IgD-negative memory B cell (primary cell): ENCODE results near the gene CSF2. TPM values are rescaled to one million over a fixed set of nuclear protein-coding genes. Genes with fewer than 3 reads are reported as not detected.

Experiments used
- H3K27ac Mint-ChIP-seq, 3 donors: one replicate each; pipeline ENCODE4 v1.8.0; 2020 to 2022; ENCODE audit warnings: mild to moderate bottlenecking in 3 of 3, mixed read lengths in 3 of 3, moderate library complexity in 1 of 3
- H3K27me3 Mint-ChIP-seq: one replicate; pipeline ENCODE4 v1.8.0; 2021; ENCODE audit warnings: mixed read lengths
- H3K36me3 Mint-ChIP-seq: one replicate; pipeline ENCODE4 v1.8.0; 2020; ENCODE audit warnings: mild to moderate bottlenecking, mixed read lengths
- H3K4me1 Mint-ChIP-seq, 3 donors: one replicate each; pipeline ENCODE4 v1.8.0; 2020 to 2022; ENCODE audit warnings: mixed read lengths in 3 of 3, mild to moderate bottlenecking in 1 of 3
- H3K4me3 Mint-ChIP-seq, 4 donors: one replicate each; pipeline ENCODE4 v1.8.0; 2020 to 2022; ENCODE audit warnings: mild to moderate bottlenecking in 4 of 4, mixed read lengths in 4 of 4, moderate library complexity in 3 of 4
- H3K9me3 Mint-ChIP-seq, 3 donors: one replicate each; pipeline ENCODE4 v1.8.0; 2020 to 2021; ENCODE audit warnings: mixed read lengths in 3 of 3, mild to moderate bottlenecking in 1 of 3
- polyA plus RNA-seq: library from polyadenylated mRNA; unstranded; fragments of 300-500 nt; fragmentation: Illumina TruSeq; gene quantifications from one replicate; pipeline ENCODE4 v1.2.3, GENCODE V29; 2021

The CSF2 gene
- not detected for polyA plus RNA-seq

DNA sequence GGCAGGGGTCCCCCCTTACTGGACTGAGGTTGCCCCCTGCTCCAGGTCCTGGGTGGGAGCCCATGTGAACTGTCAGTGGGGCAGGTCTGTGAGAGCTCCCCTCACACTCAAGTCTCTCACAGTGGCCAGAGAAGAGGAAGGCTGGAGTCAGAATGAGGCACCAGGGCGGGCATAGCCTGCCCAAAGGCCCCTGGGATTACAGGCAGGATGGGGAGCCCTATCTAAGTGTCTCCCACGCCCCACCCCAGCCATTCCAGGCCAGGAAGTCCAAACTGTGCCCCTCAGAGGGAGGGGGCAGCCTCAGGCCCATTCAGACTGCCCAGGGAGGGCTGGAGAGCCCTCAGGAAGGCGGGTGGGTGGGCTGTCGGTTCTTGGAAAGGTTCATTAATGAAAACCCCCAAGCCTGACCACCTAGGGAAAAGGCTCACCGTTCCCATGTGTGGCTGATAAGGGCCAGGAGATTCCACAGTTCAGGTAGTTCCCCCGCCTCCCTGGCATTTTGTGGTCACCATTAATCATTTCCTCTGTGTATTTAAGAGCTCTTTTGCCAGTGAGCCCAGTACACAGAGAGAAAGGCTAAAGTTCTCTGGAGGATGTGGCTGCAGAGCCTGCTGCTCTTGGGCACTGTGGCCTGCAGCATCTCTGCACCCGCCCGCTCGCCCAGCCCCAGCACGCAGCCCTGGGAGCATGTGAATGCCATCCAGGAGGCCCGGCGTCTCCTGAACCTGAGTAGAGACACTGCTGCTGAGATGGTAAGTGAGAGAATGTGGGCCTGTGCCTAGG is at the start of gene CSF2:
TSS of gene CSF2 (plus strand) at position 559 of the 783 bp plus-strand sequence. CDS start at position 594, 35 bp downstream.
- H3K4me3 Mint-ChIP-seq: no peak within 1 kb of the TSS
- H3K27ac Mint-ChIP-seq: peak within 1 kb of the TSS in 1 of 3 donors; percentile 16
- H3K4me1 Mint-ChIP-seq: peaks cover 0 to 2% (median 2%) of the 10 kb centered on the region in 3 donors
- no peaks in the 10 kb centered on the region for H3K9me3 Mint-ChIP-seq
- no peaks in the 10 kb centered on the region for H3K27me3 Mint-ChIP-seq
- H3K36me3 Mint-ChIP-seq: peaks cover 2% of the 10 kb centered on the region

DNA sequence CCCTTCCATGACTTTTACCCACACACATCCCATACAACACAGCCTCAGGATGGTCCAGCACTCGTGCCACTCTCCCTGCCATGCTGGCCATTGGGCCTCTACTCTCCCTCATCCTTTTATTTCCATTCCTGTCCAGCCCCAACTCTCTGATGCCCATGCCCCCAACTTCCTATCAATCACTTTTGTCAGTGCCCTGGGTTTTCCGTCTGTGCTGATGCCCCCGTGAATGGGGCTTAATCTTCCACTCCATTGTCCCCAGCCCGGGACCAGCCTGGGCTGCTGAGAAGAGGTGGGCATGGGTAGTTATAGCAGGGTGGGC is 49.5 kb upstream of the CSF2 start:
- H3K4me3 Mint-ChIP-seq: no peak overlapping the region

GRCh38 chr5:132024789-132025402 is 48.7 kb upstream of the CSF2 start:
- Mint-ChIP-seq H3K9me3 (peaks cover 0 to 2% (median 0%) of the 10 kb centered on the region in 3 donors), H3K27me3 (peaks cover 10% of the 10 kb centered on the region), H3K27ac (no peak overlapping the region), H3K4me3 (no peak overlapping the region), H3K36me3 (no peaks in the 10 kb centered on the region), H3K4me1 (peaks cover 11 to 12% (median 12%) of the 10 kb centered on the region in 3 donors)

More for the DNA sequence above, 49.5 kb upstream of the CSF2 start:
- no peak overlapping the region for H3K27ac Mint-ChIP-seq
- H3K4me1 Mint-ChIP-seq: peaks cover 12 to 14% (median 13%) of the 10 kb centered on the region in 3 donors
- peaks cover 8% of the 10 kb centered on the region for H3K27me3 Mint-ChIP-seq
- peaks cover 0 to 2% (median 0%) of the 10 kb centered on the region in 3 donors for H3K9me3 Mint-ChIP-seq
- no peaks in the 10 kb centered on the region for H3K36me3 Mint-ChIP-seq

- no peak overlapping the region for H3K4me3 Mint-ChIP-seq
- H3K27me3 Mint-ChIP-seq: peaks cover 14% of the 10 kb centered on the region
- H3K4me1 Mint-ChIP-seq: peaks cover 6 to 7% (median 6%) of the 10 kb centered on the region in 3 donors
- H3K36me3 Mint-ChIP-seq: peaks cover 4% of the 10 kb centered on the region
- H3K27ac Mint-ChIP-seq: no peak overlapping the region
- peaks cover 0 to 2% (median 0%) of the 10 kb centered on the region in 3 donors for H3K9me3 Mint-ChIP-seq
Observed at GRCh38 chr5:132025403-132025971, 48.1 kb upstream of the CSF2 start.

- no peaks in the 10 kb centered on the region for H3K9me3 Mint-ChIP-seq
Observed at GRCh38 chr5:132026516-132027008, 47.0 kb upstream of the CSF2 start.

GRCh38 chr5:132027027-132027426 is 46.6 kb upstream of the CSF2 start:
- Mint-ChIP-seq H3K27ac (no peak overlapping the region), H3K4me3 (no peak overlapping the region), H3K9me3 (no peaks in the 10 kb centered on the region)

More at GRCh38 chr5:132026516-132027008, 47.0 kb upstream of the CSF2 start:
- peaks cover 12% of the 10 kb centered on the region for H3K27me3 Mint-ChIP-seq
- no peak overlapping the region for H3K4me3 Mint-ChIP-seq
- H3K4me1 Mint-ChIP-seq: peaks cover 0 to 2% (median 2%) of the 10 kb centered on the region in 3 donors
- H3K27ac Mint-ChIP-seq: no peak overlapping the region
- H3K36me3 Mint-ChIP-seq: peaks cover 6% of the 10 kb centered on the region

DNA sequence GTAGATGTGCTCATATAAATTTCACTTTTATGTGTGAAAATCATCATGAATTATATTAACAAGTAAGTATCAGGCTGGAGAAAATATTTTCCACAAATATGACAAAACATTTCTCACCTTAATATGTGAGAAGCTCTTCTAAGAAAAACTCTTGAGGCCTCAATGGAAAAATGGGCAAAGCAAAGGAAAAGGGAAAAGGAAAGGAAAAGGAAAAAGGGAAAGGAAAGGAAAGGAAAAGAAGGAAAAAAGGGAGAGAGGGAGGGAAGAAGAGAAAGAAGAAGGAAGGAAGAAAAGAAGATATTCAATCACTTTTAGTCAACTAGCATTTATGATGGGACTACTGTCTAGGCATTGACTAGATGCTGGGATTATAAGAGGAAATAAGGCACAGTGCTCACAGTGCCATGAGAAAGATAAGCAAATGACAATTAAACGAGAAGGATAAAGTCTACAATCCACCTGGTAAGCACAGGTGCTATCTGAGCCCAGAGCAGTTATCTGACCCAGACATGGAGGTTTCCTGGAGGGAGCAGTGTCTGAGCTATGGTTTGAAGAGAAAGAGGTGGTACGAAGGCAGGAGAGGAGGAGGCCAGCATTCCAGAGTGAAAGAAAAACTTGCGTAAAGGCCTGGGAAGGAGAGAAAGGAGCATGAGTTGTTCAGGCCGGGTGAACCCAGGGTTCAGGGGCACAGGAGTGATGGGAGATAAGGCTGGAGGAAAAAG is 43.8 kb upstream of the CSF2 start:
- Mint-ChIP-seq H3K4me3 (no peak overlapping the region), H3K36me3 (peaks cover 7% of the 10 kb centered on the region), H3K27ac (no peak overlapping the region), H3K9me3 (peaks cover 0 to 11% (median 10%) of the 10 kb centered on the region in 3 donors), H3K27me3 (peaks cover 17% of the 10 kb centered on the region), H3K4me1 (no peaks in the 10 kb centered on the region)

More at GRCh38 chr5:132027027-132027426, 46.6 kb upstream of the CSF2 start:
- Mint-ChIP-seq H3K36me3 (peaks cover 6% of the 10 kb centered on the region), H3K4me1 (peaks cover 0 to 2% (median 2%) of the 10 kb centered on the region in 3 donors), H3K27me3 (peaks cover 15% of the 10 kb centered on the region)

DNA sequence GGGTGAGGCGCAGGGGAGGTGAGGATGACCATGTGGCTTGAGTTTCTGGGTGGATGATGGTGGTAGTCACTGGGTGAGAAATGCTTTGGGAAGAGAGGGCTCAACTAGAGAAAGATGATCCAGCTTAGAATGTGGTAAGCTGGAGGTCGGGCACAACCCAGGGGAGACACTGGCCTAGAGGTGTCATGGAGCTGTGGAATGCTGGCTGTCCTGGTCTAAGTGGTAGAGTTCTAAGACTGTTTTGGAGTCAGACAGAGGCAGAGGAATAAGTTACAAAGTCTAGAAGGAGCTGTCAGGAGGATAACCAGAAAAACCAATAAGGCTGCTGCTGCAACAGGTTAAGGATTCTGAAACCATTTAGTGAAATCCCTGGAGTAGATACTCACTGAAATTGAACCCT is 43.0 kb upstream of the CSF2 start:
- Mint-ChIP-seq H3K4me1 (no peaks in the 10 kb centered on the region), H3K4me3 (peak overlapping the region in 1 of 4 donors; percentile 6), H3K27ac (no peak overlapping the region), H3K9me3 (peaks cover 0 to 11% (median 10%) of the 10 kb centered on the region in 3 donors), H3K36me3 (peaks cover 7% of the 10 kb centered on the region), H3K27me3 (peaks cover 17% of the 10 kb centered on the region)

DNA sequence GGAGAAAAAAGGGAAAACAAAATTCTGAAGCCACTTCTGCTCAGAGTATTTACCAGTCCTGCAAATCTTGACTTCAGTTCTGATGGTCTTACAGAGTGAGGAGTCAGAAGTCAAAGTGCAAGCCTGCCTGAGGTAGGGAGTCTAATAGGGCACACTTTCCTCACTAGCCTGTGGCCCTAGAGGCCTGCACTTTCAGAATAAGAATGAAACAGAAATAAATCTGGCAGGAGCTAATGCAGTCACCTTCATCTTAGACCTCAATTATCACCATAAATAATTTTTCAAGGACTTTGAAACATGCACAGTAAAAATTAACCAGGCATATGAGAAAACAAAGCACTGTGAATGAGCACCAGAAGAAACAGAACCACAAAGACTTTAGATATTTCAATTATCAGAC is 41.4 kb upstream of the CSF2 start:
- H3K4me3 Mint-ChIP-seq: no peak overlapping the region
- peaks cover 0 to under 1% (median 0%) of the 10 kb centered on the region in 3 donors for H3K4me1 Mint-ChIP-seq
- H3K27me3 Mint-ChIP-seq: peaks cover 17% of the 10 kb centered on the region
- peaks cover 0 to 11% (median 10%) of the 10 kb centered on the region in 3 donors for H3K9me3 Mint-ChIP-seq
- H3K36me3 Mint-ChIP-seq: peaks cover 7% of the 10 kb centered on the region
- H3K27ac Mint-ChIP-seq: no peak overlapping the region

GRCh38 chr5:132033122-132033521 is 40.5 kb upstream of the CSF2 start:
- Mint-ChIP-seq H3K9me3 (peaks cover 3 to 14% (median 14%) of the 10 kb centered on the region in 3 donors), H3K36me3 (peaks cover 7% of the 10 kb centered on the region), H3K4me1 (peaks cover 0 to 1% (median 0%) of the 10 kb centered on the region in 3 donors), H3K27ac (no peak overlapping the region), H3K4me3 (no peak overlapping the region), H3K27me3 (peaks cover 14% of the 10 kb centered on the region)

DNA sequence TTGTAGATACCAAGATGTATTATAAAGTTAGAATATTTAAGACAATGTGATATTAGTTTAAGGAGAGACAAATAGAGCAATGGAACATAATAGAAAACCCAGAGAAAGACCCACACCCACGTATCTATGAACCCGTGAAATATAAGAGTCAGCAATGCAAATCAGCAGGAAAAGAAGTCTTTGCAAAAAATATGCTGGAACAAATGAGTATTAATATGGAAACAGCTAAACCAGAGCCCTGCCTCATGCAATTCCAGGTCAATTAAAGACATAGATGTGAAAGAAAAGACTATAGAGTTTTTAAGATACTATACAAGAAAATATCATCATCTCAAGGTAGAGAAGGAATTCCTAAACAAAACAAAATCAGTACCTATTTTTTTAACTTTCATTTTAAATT is 36.2 kb upstream of the CSF2 start:
- peaks cover 0 to 1% (median 0%) of the 10 kb centered on the region in 3 donors for H3K4me1 Mint-ChIP-seq
- H3K36me3 Mint-ChIP-seq: peaks cover 4% of the 10 kb centered on the region
- H3K4me3 Mint-ChIP-seq: peak overlapping the region in 1 of 4 donors; percentile 39
- H3K27me3 Mint-ChIP-seq: peaks cover 14% of the 10 kb centered on the region
- H3K27ac Mint-ChIP-seq: no peak overlapping the region
- H3K9me3 Mint-ChIP-seq: peaks cover 3 to 16% (median 16%) of the 10 kb centered on the region in 3 donors

DNA sequence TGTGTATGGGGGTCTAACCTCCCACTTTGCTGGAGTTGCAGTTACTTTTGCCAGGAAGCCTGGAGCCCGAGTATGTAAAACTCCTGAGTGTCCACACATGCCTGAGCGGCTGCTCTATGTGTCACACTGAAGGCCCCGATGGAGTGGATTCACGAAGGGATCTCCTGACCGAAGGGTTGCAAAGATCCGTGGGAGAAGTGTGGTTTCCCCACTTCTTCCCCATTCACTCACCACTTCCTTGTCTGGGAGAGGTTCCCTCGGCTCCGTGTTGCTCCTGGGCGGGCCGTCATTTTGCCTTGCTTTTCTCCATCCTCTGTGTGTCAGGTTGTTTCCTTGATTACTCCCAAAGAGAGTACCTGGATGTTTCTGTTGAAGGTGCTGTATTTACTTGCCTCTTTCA is 29.4 kb upstream of the CSF2 start:
- Mint-ChIP-seq H3K4me3 (no peak overlapping the region), H3K27me3 (peaks cover 22% of the 10 kb centered on the region), H3K4me1 (peaks cover 0 to 1% (median 0%) of the 10 kb centered on the region in 3 donors), H3K27ac (peak overlapping the region in 1 of 3 donors; percentile 48), H3K9me3 (no peaks in the 10 kb centered on the region), H3K36me3 (peaks cover 3% of the 10 kb centered on the region)

DNA sequence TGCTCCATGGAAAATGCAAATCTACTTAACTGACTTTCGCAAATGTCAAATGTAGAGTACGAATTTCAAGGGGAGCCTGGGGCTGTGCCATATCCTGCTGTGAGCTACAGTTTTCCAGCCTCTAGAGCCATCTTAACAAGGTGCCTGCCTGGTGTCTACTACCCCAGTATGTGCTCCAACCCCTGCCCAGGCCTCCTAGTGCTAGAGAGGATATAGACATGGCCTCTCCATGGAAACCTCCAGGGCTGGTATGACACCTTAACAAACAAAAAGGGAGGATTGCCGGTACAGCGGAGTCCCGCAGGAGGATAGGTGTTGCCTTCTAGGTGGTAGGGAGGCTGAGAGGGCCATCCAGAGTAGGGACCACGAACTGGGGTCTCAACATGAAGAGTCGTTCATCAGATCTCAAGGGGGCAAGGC is 26.7 kb upstream of the CSF2 start:
- Mint-ChIP-seq H3K9me3 (no peaks in the 10 kb centered on the region), H3K27ac (no peak overlapping the region), H3K36me3 (peaks cover 3% of the 10 kb centered on the region), H3K27me3 (peaks cover 16% of the 10 kb centered on the region), H3K4me1 (peaks cover 0 to 1% (median 0%) of the 10 kb centered on the region in 3 donors), H3K4me3 (no peak overlapping the region)

DNA sequence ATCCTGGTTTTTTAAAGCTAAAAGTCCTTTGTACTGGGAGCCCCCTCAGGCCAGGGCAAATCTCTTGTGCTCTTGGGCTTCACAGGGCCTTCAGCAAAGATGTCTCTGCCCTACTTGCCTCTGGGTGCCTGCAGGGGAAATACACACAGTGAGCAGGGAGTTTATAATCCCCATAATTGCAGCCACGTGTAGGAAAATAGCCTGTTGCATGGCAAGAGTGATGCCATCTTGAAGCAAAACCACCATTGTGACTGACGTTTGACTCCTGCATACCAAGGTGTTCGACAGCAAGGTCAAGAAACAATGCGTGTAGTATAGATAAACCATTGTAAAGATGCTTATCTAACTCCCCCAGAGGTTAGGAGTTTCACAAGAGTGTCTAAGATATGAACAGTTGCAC is 24.5 kb upstream of the CSF2 start:
- H3K27me3 Mint-ChIP-seq: peaks cover 5% of the 10 kb centered on the region
- no peak overlapping the region for H3K4me3 Mint-ChIP-seq
- H3K36me3 Mint-ChIP-seq: peaks cover 2% of the 10 kb centered on the region
- peaks cover 0 to 1% (median 0%) of the 10 kb centered on the region in 3 donors for H3K4me1 Mint-ChIP-seq
- no peaks in the 10 kb centered on the region for H3K9me3 Mint-ChIP-seq
- H3K27ac Mint-ChIP-seq: no peak overlapping the region
